WERI-Rb-1 (cell line): Measurements from ENCODE around the gene MEAK7.

Source experiments
- DNase-seq: peaks from one replicate; pipeline ENCODE4 v3.0.0-alpha.2; 2020
- H3K27ac ChIP-seq: fragments of 250-450 bp; sonication (Bioruptor Pico); 2 replicates; pipeline ENCODE4 v1.5.1; 2020; ENCODE audit warnings: mild to moderate bottlenecking, moderate library complexity
- H3K27me3 ChIP-seq: fragments of 250-450 bp; sonication (Bioruptor Pico); 2 replicates; pipeline ENCODE4 v1.5.1; 2021; ENCODE audit warnings: mild to moderate bottlenecking, low read depth, moderate library complexity; ENCODE audit not compliant: insufficient read depth, severe bottlenecking
- H3K36me3 ChIP-seq: fragments of 250-450 bp; sonication (Bioruptor Pico); 2 replicates; pipeline ENCODE4 v1.5.1; 2020; ENCODE audit warnings: mild to moderate bottlenecking, moderate library complexity
- H3K4me3 ChIP-seq: 2 replicates; pipeline ENCODE4 v1.5.1; 2011; ENCODE audit warnings: low read depth, mild to moderate bottlenecking, control low read depth, low read length
- H3K9me3 ChIP-seq: fragments of 250-450 bp; sonication (Bioruptor Pico); 2 replicates; pipeline ENCODE4 v1.5.1; 2021; ENCODE audit warnings: mild to moderate bottlenecking, moderate library complexity; ENCODE audit not compliant: severe bottlenecking
- CTCF ChIP-seq: IDR thresholded peaks from 2 replicates; pipeline ENCODE4 v1.5.1; 2011; ENCODE audit warnings: low read depth, mild to moderate bottlenecking, control low read depth, inconsistent platforms, low read length

The MEAK7 gene

GRCh38 chr16:84504420-84505248 lies at the start of gene MEAK7:
Gene MEAK7 (minus strand): TSS chr16:84504659. CDS start chr16:84498086, 6,573 bp downstream.
- H3K27ac ChIP-seq, result peak within 1 kb of the TSS; percentile 64
- peak; percentile 93 for DNase-seq
- no peaks in the 10 kb centered on the region for H3K27me3 ChIP-seq
- H3K9me3 ChIP-seq, result no peaks in the 10 kb centered on the region
- no peak for TF ChIP-seq CTCF
- no peaks in the 10 kb centered on the region for H3K36me3 ChIP-seq
- H3K4me3 ChIP-seq, result peak within 1 kb of the TSS; percentile 57

- no peaks in the 10 kb centered on the region for H3K36me3 ChIP-seq
- DNase-seq, result no peak
- no peak for TF ChIP-seq CTCF
- H3K4me3 ChIP-seq, result no peak overlapping the region
- no peaks in the 10 kb centered on the region for H3K9me3 ChIP-seq
- no peaks in the 10 kb centered on the region for H3K27me3 ChIP-seq
- H3K27ac ChIP-seq, result no peak overlapping the region
These were observed 49.5 kb upstream of the MEAK7 start for GRCh38 chr16:84553873-84554399.

GRCh38 chr16:84552135-84552534 lies 47.7 kb upstream of the MEAK7 start:
- TF ChIP-seq CTCF, result no peak

GRCh38 chr16:84550096-84550495 lies 45.6 kb upstream of the MEAK7 start:
- Histone ChIP-seq H3K9me3 (no peaks in the 10 kb centered on the region), H3K4me3 (no peak overlapping the region)
- no peak for TF ChIP-seq CTCF

More at GRCh38 chr16:84552135-84552534, 47.7 kb upstream of the MEAK7 start:
- no peak for DNase-seq
- Histone ChIP-seq H3K27ac (no peak overlapping the region), H3K27me3 (no peaks in the 10 kb centered on the region), H3K36me3 (no peaks in the 10 kb centered on the region), H3K4me3 (no peak overlapping the region), H3K9me3 (no peaks in the 10 kb centered on the region)

GRCh38 chr16:84548971-84549844 lies 44.7 kb upstream of the MEAK7 start:
- no peak for DNase-seq
- H3K36me3 ChIP-seq, result no peaks in the 10 kb centered on the region
- no peaks in the 10 kb centered on the region for H3K9me3 ChIP-seq
- H3K27ac ChIP-seq, result peak overlapping the region; percentile 16; the same call in 1 of the 2 replicates
- H3K27me3 ChIP-seq, result no peaks in the 10 kb centered on the region
- H3K4me3 ChIP-seq, result no peak overlapping the region
- TF ChIP-seq CTCF, result no peak

More at GRCh38 chr16:84550096-84550495, 45.6 kb upstream of the MEAK7 start:
- H3K27ac ChIP-seq, result no peak overlapping the region
- H3K36me3 ChIP-seq, result no peaks in the 10 kb centered on the region
- no peaks in the 10 kb centered on the region for H3K27me3 ChIP-seq
- no peak for DNase-seq
